Activated naive CD4-positive, alpha-beta T cell treated with anti-CD3 and anti-CD28 coated beads, Interleukin-2, amount 50 U/mL, for 24 hours (primary cell): ENCODE data around the gene ZC3H10.

ENCODE experiments used
- H3K27ac Mint-ChIP-seq: one replicate; pipeline ENCODE4 v1.8.0; 2021; ENCODE audit warnings: mild to moderate bottlenecking, mixed read lengths
- H3K27me3 Mint-ChIP-seq: one replicate; pipeline ENCODE4 v1.8.0; 2021; ENCODE audit warnings: mixed read lengths
- H3K36me3 Mint-ChIP-seq: one replicate; pipeline ENCODE4 v1.8.0; 2021; ENCODE audit warnings: mixed read lengths
- H3K4me1 Mint-ChIP-seq: one replicate; pipeline ENCODE4 v1.8.0; 2021; ENCODE audit warnings: mixed read lengths
- H3K4me3 Mint-ChIP-seq: one replicate; pipeline ENCODE4 v1.8.0; 2021; ENCODE audit warnings: mild to moderate bottlenecking, mixed read lengths
- H3K9me3 Mint-ChIP-seq: one replicate; pipeline ENCODE4 v1.8.0; 2021; ENCODE audit warnings: mixed read lengths

ZC3H10 gene

GRCh38 chr12:56129942-56130495, 12.0 kb downstream of the ZC3H10 start:
- peak overlapping the region; percentile 92 for H3K4me3 Mint-ChIP-seq
- peaks cover 65% of the 10 kb centered on the region for H3K4me1 Mint-ChIP-seq
- H3K27ac Mint-ChIP-seq = peak overlapping the region; percentile 93
- peaks cover 14% of the 10 kb centered on the region for H3K36me3 Mint-ChIP-seq
- no peaks in the 10 kb centered on the region for H3K9me3 Mint-ChIP-seq
- H3K27me3 Mint-ChIP-seq = no peaks in the 10 kb centered on the region

DNA sequence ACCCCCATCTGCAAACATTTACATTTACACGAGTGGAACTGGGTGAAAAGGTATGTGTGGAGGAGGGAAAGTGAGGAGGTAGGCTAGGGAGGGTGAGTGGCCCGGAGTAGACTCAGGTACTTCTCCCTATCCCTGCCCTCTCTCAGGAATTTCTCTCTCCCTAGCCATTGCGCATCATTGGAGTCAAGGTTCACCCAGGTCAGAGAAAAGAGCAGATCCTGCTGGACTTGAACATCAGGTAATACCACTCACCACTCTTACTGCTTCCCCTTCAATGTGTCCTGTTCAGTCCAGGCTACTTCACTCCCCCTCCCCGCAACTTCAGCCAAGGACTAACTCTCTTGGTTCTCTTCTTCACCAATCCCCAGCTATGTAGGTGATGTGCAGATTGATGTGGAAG, 12.8 kb downstream of the ZC3H10 start:
- Mint-ChIP-seq H3K4me1 (peaks cover 70% of the 10 kb centered on the region), H3K36me3 (peaks cover 14% of the 10 kb centered on the region), H3K27me3 (no peaks in the 10 kb centered on the region), H3K4me3 (peak overlapping the region; percentile 3), H3K9me3 (no peaks in the 10 kb centered on the region), H3K27ac (peak overlapping the region; percentile 83)

DNA sequence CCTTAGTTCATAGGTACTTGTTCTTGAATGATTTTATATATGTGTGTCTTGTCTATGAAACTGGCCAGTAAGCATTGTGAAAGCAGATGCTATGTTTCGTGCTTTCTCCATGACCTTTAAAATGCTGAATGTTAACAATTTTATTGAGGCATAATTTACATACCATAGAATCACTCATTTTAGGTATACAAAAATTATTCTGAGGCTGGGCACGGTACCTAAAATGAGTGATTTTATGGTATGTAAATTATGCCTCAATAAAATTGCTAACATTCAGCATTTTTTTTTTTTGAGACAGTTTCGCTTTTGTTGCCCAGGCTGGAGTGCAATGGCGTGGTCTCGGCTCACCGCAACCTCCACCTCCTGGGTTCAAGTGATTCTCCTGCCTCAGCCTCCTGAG, 16.8 kb downstream of the ZC3H10 start:
- Mint-ChIP-seq H3K27ac (no peak overlapping the region), H3K36me3 (peaks cover 33% of the 10 kb centered on the region), H3K4me1 (peaks cover 77% of the 10 kb centered on the region), H3K27me3 (no peaks in the 10 kb centered on the region), H3K9me3 (no peaks in the 10 kb centered on the region), H3K4me3 (no peak overlapping the region)

DNA sequence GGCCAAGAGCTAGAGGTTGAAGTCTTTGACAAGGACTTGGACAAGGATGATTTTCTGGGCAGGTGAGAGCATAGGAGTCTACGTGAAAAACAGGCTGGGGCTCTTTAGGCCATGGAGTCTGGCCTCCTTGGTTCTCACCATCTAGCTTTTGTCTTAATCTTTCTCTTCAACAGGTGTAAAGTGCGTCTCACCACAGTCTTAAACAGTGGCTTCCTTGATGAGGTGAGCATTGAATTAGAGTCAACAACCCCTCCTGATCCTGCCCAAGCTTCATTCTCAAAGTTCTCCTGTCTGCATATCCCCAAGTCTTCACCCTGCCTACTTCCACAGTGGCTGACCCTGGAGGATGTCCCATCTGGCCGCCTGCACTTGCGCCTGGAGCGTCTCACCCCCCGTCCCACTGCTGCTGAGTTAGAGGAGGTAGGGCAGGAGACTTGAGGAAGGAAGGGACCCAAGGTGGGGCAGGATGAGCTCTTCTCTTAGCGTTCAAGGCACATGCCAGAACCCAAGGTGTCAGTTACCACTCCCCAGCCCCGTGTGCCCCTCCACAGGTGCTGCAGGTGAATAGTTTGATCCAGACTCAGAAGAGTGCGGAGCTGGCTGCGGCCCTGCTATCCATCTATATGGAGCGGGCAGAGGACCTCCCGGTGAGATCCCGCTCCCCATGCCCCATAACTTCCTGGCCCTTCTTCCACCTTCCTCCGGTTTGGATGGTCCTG, 19.9 kb downstream of the ZC3H10 start:
- Mint-ChIP-seq H3K27me3 (no peaks in the 10 kb centered on the region), H3K27ac (peak overlapping the region; percentile 85), H3K9me3 (no peaks in the 10 kb centered on the region), H3K4me1 (peaks cover 63% of the 10 kb centered on the region), H3K36me3 (peaks cover 40% of the 10 kb centered on the region), H3K4me3 (peak overlapping the region; percentile 33)

DNA sequence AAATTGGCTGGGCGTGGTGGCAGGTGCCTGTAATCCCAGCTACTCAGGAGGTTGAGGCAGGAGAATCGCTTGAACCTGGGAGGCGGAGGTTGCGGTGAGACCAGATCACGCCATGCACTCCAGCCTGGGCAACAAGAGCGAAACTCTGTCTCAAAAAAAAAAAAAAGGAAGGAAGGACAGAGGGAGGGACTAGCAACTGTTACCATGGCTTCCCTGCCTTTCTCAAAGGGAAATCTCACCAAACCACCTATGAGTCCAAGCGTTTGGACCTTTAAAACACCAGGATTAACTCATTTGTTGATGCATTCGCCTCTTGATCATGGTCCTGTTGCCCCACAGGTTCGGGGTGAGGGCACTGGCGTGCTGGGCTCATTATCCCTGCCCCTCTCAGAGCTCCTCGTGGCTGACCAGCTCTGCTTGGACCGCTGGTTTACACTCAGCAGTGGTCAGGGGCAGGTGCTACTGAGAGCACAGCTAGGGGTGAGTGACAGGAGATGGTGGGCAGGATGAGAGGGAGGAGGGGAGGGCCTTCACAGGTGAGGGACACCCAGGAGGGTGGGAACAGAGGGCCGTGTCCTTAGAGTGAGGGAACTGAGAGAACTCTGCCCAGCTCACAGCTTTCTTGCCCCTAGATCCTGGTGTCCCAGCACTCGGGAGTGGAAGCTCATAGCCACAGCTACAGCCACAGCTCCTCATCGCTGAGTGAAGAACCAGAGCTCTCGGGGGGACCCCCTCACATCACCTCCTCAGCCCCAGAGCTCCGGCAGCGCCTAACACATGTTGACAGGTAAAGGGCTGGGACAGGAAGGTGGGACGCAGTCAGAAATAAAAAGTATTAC, 24.1 kb downstream of the ZC3H10 start:
- Mint-ChIP-seq H3K36me3 (peaks cover 31% of the 10 kb centered on the region), H3K27me3 (no peaks in the 10 kb centered on the region), H3K9me3 (no peaks in the 10 kb centered on the region), H3K4me3 (no peak overlapping the region), H3K27ac (peak overlapping the region; percentile 88), H3K4me1 (peaks cover 50% of the 10 kb centered on the region)

GRCh38 chr12:56143217-56143616, 25.2 kb downstream of the ZC3H10 start:
- H3K27ac Mint-ChIP-seq = peak overlapping the region; percentile 88

DNA sequence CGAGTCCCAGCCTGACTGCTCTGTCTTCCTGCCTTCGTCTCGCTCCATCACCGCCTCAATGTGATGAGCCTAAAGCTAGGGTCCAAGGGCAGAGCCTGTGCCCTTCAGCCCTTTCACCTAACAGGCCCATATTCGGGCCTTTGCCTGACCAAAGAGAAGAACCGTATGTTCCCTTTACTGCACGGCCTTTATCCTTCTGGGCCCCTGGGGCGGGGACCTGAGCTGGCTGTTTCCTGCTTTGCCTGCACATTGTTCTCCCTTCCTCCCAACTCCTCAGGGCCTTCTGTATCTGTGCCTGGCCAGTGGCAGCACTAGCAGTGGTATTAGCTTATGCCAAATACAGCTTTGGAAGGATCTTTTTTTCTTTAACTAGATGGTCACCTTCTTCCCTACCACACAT, 25.8 kb downstream of the ZC3H10 start:
- no peak overlapping the region for H3K4me3 Mint-ChIP-seq
- H3K9me3 Mint-ChIP-seq = no peaks in the 10 kb centered on the region
- peaks cover 34% of the 10 kb centered on the region for H3K4me1 Mint-ChIP-seq
- peak overlapping the region; percentile 88 for H3K27ac Mint-ChIP-seq
- H3K27me3 Mint-ChIP-seq = no peaks in the 10 kb centered on the region
- H3K36me3 Mint-ChIP-seq = peaks cover 19% of the 10 kb centered on the region

More at GRCh38 chr12:56143217-56143616, 25.2 kb downstream of the ZC3H10 start:
- peaks cover 25% of the 10 kb centered on the region for H3K36me3 Mint-ChIP-seq
- peaks cover 41% of the 10 kb centered on the region for H3K4me1 Mint-ChIP-seq
- H3K4me3 Mint-ChIP-seq = peak overlapping the region; percentile 9
- no peaks in the 10 kb centered on the region for H3K27me3 Mint-ChIP-seq
- no peaks in the 10 kb centered on the region for H3K9me3 Mint-ChIP-seq

GRCh38 chr12:56145217-56145616, 27.2 kb downstream of the ZC3H10 start:
- peaks cover 13% of the 10 kb centered on the region for H3K36me3 Mint-ChIP-seq
- no peaks in the 10 kb centered on the region for H3K27me3 Mint-ChIP-seq
- no peak overlapping the region for H3K27ac Mint-ChIP-seq
- H3K4me1 Mint-ChIP-seq = peaks cover 32% of the 10 kb centered on the region
- no peak overlapping the region for H3K4me3 Mint-ChIP-seq
- no peaks in the 10 kb centered on the region for H3K9me3 Mint-ChIP-seq

DNA sequence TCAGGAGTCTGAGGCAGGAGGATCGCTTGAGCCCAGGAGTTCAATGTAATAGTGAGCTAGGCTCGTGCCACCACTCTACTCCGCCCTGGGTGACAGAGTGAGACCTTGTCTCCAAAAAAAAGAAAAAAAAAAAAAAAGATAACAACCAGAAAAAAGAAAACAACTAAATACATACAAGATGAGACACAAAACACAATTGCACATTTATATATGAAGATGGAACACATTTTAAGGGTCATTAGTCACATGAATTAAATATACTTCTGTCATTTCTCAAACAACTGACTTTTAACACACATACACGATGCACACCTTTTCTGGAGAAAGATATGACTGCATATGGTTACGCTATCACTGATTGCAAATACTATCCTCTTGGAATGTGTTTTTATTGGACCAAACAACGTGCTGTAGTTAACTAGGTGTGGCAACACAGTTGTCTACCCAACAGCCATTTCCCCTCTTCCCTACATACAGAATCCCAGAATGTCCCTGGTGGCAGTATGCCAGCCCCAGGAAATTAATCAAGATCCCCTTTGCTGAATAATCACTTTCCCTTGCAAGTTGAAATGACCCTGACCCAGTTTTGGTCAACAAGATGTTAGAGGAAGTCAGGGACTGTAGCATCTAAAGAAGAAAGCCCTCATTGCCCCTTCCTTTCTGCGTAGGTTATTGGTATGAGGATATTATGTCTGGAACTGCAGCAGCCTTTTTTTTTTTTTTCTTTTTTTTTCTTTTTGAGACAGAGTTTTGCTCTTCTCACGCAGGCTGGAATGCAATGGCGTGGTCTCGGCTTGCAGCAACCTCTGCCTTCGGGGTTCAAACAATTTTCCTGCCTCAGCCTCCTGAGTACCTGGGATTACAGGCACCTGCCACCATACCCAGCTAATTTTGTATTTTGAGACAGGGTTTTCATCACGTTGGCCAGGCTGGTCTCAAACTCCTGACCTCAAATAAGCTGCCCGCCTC, 28.7 kb downstream of the ZC3H10 start:
- no peaks in the 10 kb centered on the region for H3K9me3 Mint-ChIP-seq
- H3K27ac Mint-ChIP-seq = no peak overlapping the region
- H3K36me3 Mint-ChIP-seq = peaks cover 5% of the 10 kb centered on the region
- no peak overlapping the region for H3K4me3 Mint-ChIP-seq
- H3K27me3 Mint-ChIP-seq = no peaks in the 10 kb centered on the region
- H3K4me1 Mint-ChIP-seq = peaks cover 36% of the 10 kb centered on the region

DNA sequence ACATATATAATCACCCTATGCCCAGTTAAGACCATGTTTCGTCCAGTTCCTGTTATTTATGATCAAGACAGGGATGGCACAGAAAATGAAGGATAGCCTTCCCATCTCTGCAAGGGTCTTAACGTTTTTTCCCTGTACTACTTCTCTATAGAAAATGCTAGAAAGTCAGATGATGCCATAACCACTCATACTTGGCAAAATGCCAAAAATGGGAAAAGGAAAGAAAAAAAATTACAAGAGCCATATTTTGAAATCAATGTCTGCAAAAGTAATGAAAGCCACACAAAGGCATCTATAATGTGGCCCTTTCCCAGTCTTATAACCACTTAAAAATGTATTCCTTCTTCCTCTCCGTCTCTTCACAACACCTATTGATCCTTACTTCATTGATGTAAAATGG, 32.5 kb downstream of the ZC3H10 start:
- Mint-ChIP-seq H3K4me3 (peak overlapping the region; percentile 57), H3K9me3 (no peaks in the 10 kb centered on the region), H3K36me3 (no peaks in the 10 kb centered on the region), H3K4me1 (peaks cover 29% of the 10 kb centered on the region), H3K27ac (peak overlapping the region; percentile 99), H3K27me3 (no peaks in the 10 kb centered on the region)

- H3K4me3 Mint-ChIP-seq = peak overlapping the region; percentile 96
- H3K36me3 Mint-ChIP-seq = no peaks in the 10 kb centered on the region
- no peaks in the 10 kb centered on the region for H3K27me3 Mint-ChIP-seq
- no peaks in the 10 kb centered on the region for H3K9me3 Mint-ChIP-seq
- peak overlapping the region; percentile 99 for H3K27ac Mint-ChIP-seq
- H3K4me1 Mint-ChIP-seq = peaks cover 31% of the 10 kb centered on the region
These were observed 33.6 kb downstream of the ZC3H10 start for GRCh38 chr12:56151672-56152131.

DNA sequence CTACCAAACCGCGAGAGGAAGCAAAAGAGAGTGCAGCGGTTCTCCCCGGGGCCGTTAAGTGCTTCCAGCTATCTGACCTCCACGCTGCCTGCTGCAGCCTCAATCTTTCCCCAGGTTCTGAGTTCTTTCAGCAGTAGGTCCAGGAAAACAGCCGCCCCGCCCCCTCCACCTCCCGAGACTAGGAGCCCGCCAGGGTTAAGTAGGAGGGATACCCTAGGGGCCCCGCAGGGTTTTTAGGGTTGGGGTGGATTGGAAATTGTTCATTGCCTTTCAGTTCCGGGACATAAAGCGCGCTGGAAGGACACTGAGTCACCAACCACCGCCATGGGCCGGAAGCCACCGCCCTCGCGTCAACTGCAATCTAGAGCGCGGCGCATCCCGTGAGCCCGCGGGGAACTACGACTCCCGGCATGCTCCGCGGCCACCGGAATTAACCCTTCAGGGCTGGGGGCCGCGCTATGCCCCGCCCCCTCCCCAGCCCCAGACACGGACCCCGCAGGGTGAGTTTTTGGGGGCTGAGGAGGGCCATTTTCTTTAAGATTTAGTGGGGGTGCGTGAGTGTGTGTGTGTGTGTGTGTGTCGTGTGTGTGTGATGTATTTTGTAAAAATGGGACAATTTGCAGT, 34.2 kb downstream of the ZC3H10 start, which contains the start of gene MYL6B:
MYL6B (plus strand) TSS at position 456 of the 624 bp plus-strand sequence. CDS start 1,332 bp downstream, outside the sequence.
- H3K4me1 Mint-ChIP-seq = peaks cover 34% of the 10 kb centered on the region
- H3K9me3 Mint-ChIP-seq = no peaks in the 10 kb centered on the region
- H3K4me3 Mint-ChIP-seq = peak within 1 kb of the TSS; percentile 96
- H3K36me3 Mint-ChIP-seq = no peaks in the 10 kb centered on the region
- no peaks in the 10 kb centered on the region for H3K27me3 Mint-ChIP-seq
- peak within 1 kb of the TSS; percentile 99 for H3K27ac Mint-ChIP-seq

DNA sequence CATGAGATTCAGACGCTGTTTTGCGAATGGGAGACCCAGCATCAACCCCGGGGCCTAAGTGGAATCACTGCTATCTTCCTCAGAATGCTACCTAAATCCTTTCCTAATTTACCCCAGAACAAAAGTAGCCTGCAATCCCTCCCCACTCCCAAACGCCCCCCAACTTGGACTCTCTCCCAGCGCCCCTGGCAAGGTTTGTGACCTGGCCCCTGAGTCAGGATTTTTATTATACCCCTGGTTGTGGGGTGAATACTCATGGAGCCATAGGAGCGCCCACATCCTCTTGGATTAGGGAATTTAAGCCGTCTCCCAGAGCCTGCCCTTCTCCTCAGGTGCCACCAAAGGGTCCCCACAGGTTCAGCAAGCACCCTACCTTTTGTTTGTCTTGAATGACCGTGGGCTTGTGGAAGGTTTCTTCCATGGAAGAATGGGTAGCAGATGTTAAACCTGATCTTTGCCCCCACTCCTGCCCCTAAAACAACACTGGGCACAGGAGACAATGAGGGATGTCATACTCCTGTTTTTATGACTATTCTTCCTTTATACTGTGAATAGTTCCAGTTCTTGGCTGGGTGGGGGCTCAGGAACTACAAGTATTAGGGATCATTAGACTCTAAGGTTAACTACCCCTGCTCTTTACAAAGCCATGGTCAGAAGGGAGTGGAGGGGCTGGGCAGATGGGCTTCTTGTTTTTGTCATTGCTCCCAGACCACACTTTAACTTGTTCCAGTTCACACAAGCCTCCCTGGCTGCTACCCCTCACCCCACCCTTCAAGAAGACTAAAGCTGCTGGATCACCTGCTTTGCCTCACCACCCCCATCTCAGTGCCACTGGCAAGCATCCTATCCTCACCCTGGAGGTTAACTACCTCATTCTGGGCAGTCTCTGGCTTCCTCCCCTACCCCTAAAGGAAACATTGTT, 35.0 kb downstream of the ZC3H10 start:
- H3K27ac Mint-ChIP-seq = peak overlapping the region; percentile 99
- no peaks in the 10 kb centered on the region for H3K36me3 Mint-ChIP-seq
- no peaks in the 10 kb centered on the region for H3K9me3 Mint-ChIP-seq
- H3K4me3 Mint-ChIP-seq = peak overlapping the region; percentile 96
- peaks cover 40% of the 10 kb centered on the region for H3K4me1 Mint-ChIP-seq
- H3K27me3 Mint-ChIP-seq = no peaks in the 10 kb centered on the region

DNA sequence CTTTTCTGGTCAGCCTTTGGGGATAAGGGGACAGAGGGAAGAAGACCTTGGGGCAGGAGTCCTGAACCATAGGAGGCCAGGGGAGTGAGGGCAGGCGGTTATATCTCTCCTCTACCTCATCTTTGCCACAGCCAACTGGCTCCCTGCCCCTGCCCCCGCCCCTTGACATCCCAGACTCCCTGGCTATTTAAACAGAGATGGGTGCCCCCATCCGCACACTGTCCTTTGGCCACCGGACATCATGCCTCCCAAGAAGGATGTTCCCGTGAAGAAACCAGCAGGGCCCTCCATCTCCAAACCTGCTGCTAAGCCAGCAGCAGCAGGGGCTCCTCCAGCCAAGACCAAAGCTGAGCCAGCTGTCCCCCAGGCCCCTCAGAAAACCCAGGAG, 35.6 kb downstream of the ZC3H10 start:
- no peaks in the 10 kb centered on the region for H3K9me3 Mint-ChIP-seq
- H3K27me3 Mint-ChIP-seq = no peaks in the 10 kb centered on the region
- peak overlapping the region; percentile 17 for H3K27ac Mint-ChIP-seq
- peak overlapping the region; percentile 33 for H3K4me3 Mint-ChIP-seq
- H3K36me3 Mint-ChIP-seq = no peaks in the 10 kb centered on the region
- peaks cover 40% of the 10 kb centered on the region for H3K4me1 Mint-ChIP-seq
